Measurements from ENCODE around the gene CLDN3.

- TF ChIP-seq CTCF (IDR thresholded peaks at IDR 0.05): no peak
- no peak for TF ChIP-seq POLR2A (IDR thresholded peaks at IDR 0.05)
Observed at GRCh38 chr7:73742338-73742752, 27.7 kb downstream of the CLDN3 start.

Data from vagina (tissue), 2 donors.